PC-3 (cell line): ENCODE results near the gene ASAP3. TPM values are rescaled to one million over a fixed set of nuclear protein-coding genes. Genes with fewer than 3 reads are reported as not detected.

Experiments
- ATAC-seq: fragments of 200-7000 bp; cut with Tn5 transposase; 2 replicates; pipeline ENCODE4 v1.9.1; 2020; ENCODE audit warnings: mild to moderate bottlenecking, moderate library complexity
- BruUV-seq: library from RNA; stranded (reverse); fragments of 400-500 nt; replicated peaks from 2 replicates; lab custom pipeline; 2021; lab: Mats Ljungman, UMichigan
- CTCF ChIA-PET: fragments of 300-600 bp; sonication (Branson Sonifier 250); formaldehyde crosslinking; loops from one replicate; lab custom pipeline; 2022; ENCODE audit warnings: antibody characterized with exemption; lab: Charles Lee
- POLR2A ChIA-PET: fragments of 300-600 bp; sonication (Branson Sonifier 250); formaldehyde crosslinking; loops from one replicate; lab custom pipeline; 2022; ENCODE audit warnings: antibody characterized with exemption; ENCODE audit not compliant: unreplicated experiment; lab: Charles Lee
- DNase-seq: peaks from one replicate; pipeline ENCODE4 v3.0.0-alpha.2; 2015
- H2AFZ ChIP-seq: fragments of 300-600 bp; sonication (generic); 2 replicates; pipeline ENCODE4 v1.6.0; 2016; ENCODE audit warnings: antibody characterized with exemption, low read length
- H3F3A ChIP-seq: fragments of 300-600 bp; sonication (generic); one replicate; pipeline ENCODE4 v1.6.0; 2017; ENCODE audit warnings: antibody characterized with exemption, low read length, control low read depth, mild to moderate bottlenecking; ENCODE audit not compliant: unreplicated experiment
- H3K27ac ChIP-seq: fragments of 300-600 bp; sonication (generic); 2 replicates; pipeline ENCODE4 v1.5.1; 2016; ENCODE audit warnings: mild to moderate bottlenecking, low read length
- H3K27me3 ChIP-seq: fragments of 300-600 bp; sonication (generic); 2 replicates; pipeline ENCODE4 v1.6.1; 2016; ENCODE audit warnings: low read length, mixed read lengths
- H3K36me3 ChIP-seq: fragments of 300-600 bp; sonication (generic); 2 replicates; pipeline ENCODE4 v1.6.1; 2016; ENCODE audit warnings: low read depth, mixed run types, low read length, mixed read lengths
- H3K4me1 ChIP-seq: fragments of 300-600 bp; sonication (generic); 2 replicates; pipeline ENCODE4 v1.5.1; 2016; ENCODE audit warnings: low read length; ENCODE audit not compliant: insufficient read depth
- H3K4me2 ChIP-seq: fragments of 300-600 bp; sonication (generic); 2 replicates; pipeline ENCODE4 v1.6.0; 2016; ENCODE audit warnings: low read length
- H3K4me3 ChIP-seq: fragments of 300-600 bp; sonication (generic); 2 replicates; pipeline ENCODE4 v1.5.1; 2016; ENCODE audit warnings: mild to moderate bottlenecking, low read length, mixed read lengths
- H3K79me2 ChIP-seq: fragments of 300-600 bp; sonication (generic); 2 replicates; pipeline ENCODE4 v1.6.1; 2017; ENCODE audit warnings: low read length, mixed read lengths
- H3K9ac ChIP-seq: fragments of 300-600 bp; sonication (generic); 2 replicates; pipeline ENCODE4 v1.6.0; 2016; ENCODE audit warnings: mild to moderate bottlenecking, low read length
- H3K9me2 ChIP-seq: fragments of 300-600 bp; sonication (generic); replicated peaks from 2 replicates; pipeline ENCODE4 v1.6.1; 2016; ENCODE audit warnings: mixed run types, low read length, mixed read lengths
- H3K9me3 ChIP-seq: fragments of 300-600 bp; sonication (generic); 2 replicates; pipeline ENCODE4 v1.6.1; 2016; ENCODE audit warnings: low read length, mixed read lengths
- H4K20me1 ChIP-seq: fragments of 300-600 bp; sonication (generic); 2 replicates; pipeline ENCODE4 v1.6.1; 2016; ENCODE audit warnings: low read length, mixed read lengths
- CTCF ChIP-seq: fragments of 300-600 bp; sonication (generic); conservative IDR thresholded peaks from 2 replicates; pipeline ENCODE4 v1.5.1; 2017; ENCODE audit warnings: antibody characterized with exemption, low read depth, mild to moderate bottlenecking, low read length
- EZH2 ChIP-seq: fragments of 300-600 bp; sonication (generic); IDR thresholded peaks from one replicate; pipeline ENCODE4 v1.6.1; 2017; ENCODE audit warnings: antibody characterized with exemption, mild to moderate bottlenecking, low read length; ENCODE audit not compliant: unreplicated experiment
- EZH2phosphoT487 ChIP-seq: fragments of 300-600 bp; sonication (generic); IDR thresholded peaks from 2 replicates; pipeline ENCODE4 v1.6.1; 2018; ENCODE audit warnings: mild to moderate bottlenecking, antibody characterized with exemption, low read length, borderline replicate concordance
- intact Hi-C: fragments of 100-400 bp; cut with micrococcal nuclease; formaldehyde crosslinking; loops from 2 replicates; pipeline ENCODE4 v1.9.0; 2023
- total RNA-seq: library from RNA; depleted of rRNA; stranded (reverse); fragments of >200 nt; gene quantifications from 2 replicates; pipeline ENCODE4 v1.2.3, GENCODE V29; 2014

Gene ASAP3
- total RNA-seq, 1 experiment from 2014 or later, result 12.8 TPM

- ATAC-seq (no peak), DNase-seq (no peak)
- H3K9ac ChIP-seq, result no peak overlapping the region
- H3K9me2 ChIP-seq, result no peaks in the 10 kb centered on the region
- no TSS peak for BruUV-seq
- H3K27ac ChIP-seq, result no peak overlapping the region
- H3F3A ChIP-seq, result no peaks in the 10 kb centered on the region
- H3K9me3 ChIP-seq, result no peaks in the 10 kb centered on the region
- H3K4me2 ChIP-seq, result no peak overlapping the region
- TF ChIP-seq EZH2 (no peak), CTCF (no peak), EZH2phosphoT487 (no peak)
- H3K4me1 ChIP-seq, result no peaks in the 10 kb centered on the region
- H3K4me3 ChIP-seq, result no peak overlapping the region
- intact Hi-C loops, result no loop called here
- ChIA-PET CTCF (no interaction called here), POLR2A (no interaction called here)
- H4K20me1 ChIP-seq, result no peaks in the 10 kb centered on the region
- H3K36me3 ChIP-seq, result no peaks in the 10 kb centered on the region
- no peaks in the 10 kb centered on the region for H3K27me3 ChIP-seq
- H3K79me2 ChIP-seq, result no peaks in the 10 kb centered on the region
- no peak overlapping the region for H2AFZ ChIP-seq
These were observed 49.7 kb downstream of the ASAP3 start for GRCh38 chr1:23434260-23434775.

GRCh38 chr1:23433122-23433521 is 50.9 kb downstream of the ASAP3 start:
- Histone ChIP-seq H3K9me2 (no peaks in the 10 kb centered on the region), H3K9me3 (no peaks in the 10 kb centered on the region), H3K79me2 (no peaks in the 10 kb centered on the region), H3K27me3 (no peaks in the 10 kb centered on the region), H3K4me2 (no peak overlapping the region), H3K9ac (no peak overlapping the region), H4K20me1 (no peaks in the 10 kb centered on the region), H2AFZ (no peak overlapping the region), H3K4me1 (no peaks in the 10 kb centered on the region), H3F3A (no peaks in the 10 kb centered on the region), H3K4me3 (no peak overlapping the region), H3K27ac (no peak overlapping the region), H3K36me3 (no peaks in the 10 kb centered on the region)
- ChIA-PET POLR2A (no interaction called here), CTCF (no interaction called here)
- no peak for ATAC-seq
- DNase-seq, result no peak
- intact Hi-C loops, result no loop called here
- BruUV-seq, result no TSS peak
- TF ChIP-seq EZH2 (no peak), CTCF (no peak), EZH2phosphoT487 (no peak)

GRCh38 chr1:23431431-23431830 is 52.5 kb downstream of the ASAP3 start:
- Histone ChIP-seq H3K9ac (no peak overlapping the region), H3K4me1 (no peaks in the 10 kb centered on the region), H3K36me3 (no peaks in the 10 kb centered on the region), H3K4me3 (no peak overlapping the region), H3K27me3 (no peaks in the 10 kb centered on the region), H3K27ac (no peak overlapping the region), H2AFZ (no peak overlapping the region), H3K4me2 (no peak overlapping the region), H3K9me2 (no peaks in the 10 kb centered on the region), H3F3A (no peaks in the 10 kb centered on the region), H3K79me2 (no peaks in the 10 kb centered on the region), H3K9me3 (no peaks in the 10 kb centered on the region), H4K20me1 (no peaks in the 10 kb centered on the region)
- TF ChIP-seq CTCF (no peak), EZH2phosphoT487 (no peak), EZH2 (no peak)
- intact Hi-C loops, result no loop called here
- ChIA-PET POLR2A (no interaction called here), CTCF (no interaction called here)
- DNase-seq, result no peak
- ATAC-seq, result no peak
- BruUV-seq, result no TSS peak
